H9 (cell line): Measurements from ENCODE around the gene CCM2L. TPM values are rescaled to one million over a fixed set of nuclear protein-coding genes. Genes with fewer than 3 reads are reported as not detected.
A peak's percentile ranks its signal among the peaks of the same experiment; 100 is the strongest.

Experiments
- DNase-seq: peaks from one replicate; pipeline ENCODE4 v3.0.0-alpha.2; 2017
- H2AFZ ChIP-seq: one replicate; pipeline ENCODE4 v1.6.1; 2013; ENCODE audit warnings: mild to moderate bottlenecking, low read length, control low read depth, moderate library complexity
- H2AK5ac ChIP-seq: 2 replicates; pipeline ENCODE4 v1.6.1; 2013; ENCODE audit warnings: low read length, control low read depth, mixed read lengths; ENCODE audit not compliant: insufficient read length
- H2BK120ac ChIP-seq: one replicate; pipeline ENCODE4 v1.6.1; 2013; ENCODE audit warnings: low read depth, mild to moderate bottlenecking, low read length, control low read depth, inconsistent platforms; ENCODE audit not compliant: poor library complexity, severe bottlenecking
- H2BK12ac ChIP-seq: 2 replicates; pipeline ENCODE4 v1.6.1; 2013; ENCODE audit warnings: low read length, control low read depth, mixed read lengths, low read depth; ENCODE audit not compliant: insufficient read length
- H2BK15ac ChIP-seq: 2 replicates; pipeline ENCODE4 v1.6.1; 2013; ENCODE audit warnings: low read depth, low read length, control low read depth
- H2BK20ac ChIP-seq: one replicate; pipeline ENCODE4 v1.6.1; 2013; ENCODE audit warnings: low read depth, mild to moderate bottlenecking, low read length, control low read depth, inconsistent platforms; ENCODE audit not compliant: poor library complexity, severe bottlenecking
- H2BK5ac ChIP-seq: 2 replicates; pipeline ENCODE4 v1.6.1; 2013; ENCODE audit warnings: low read length, control low read depth, mixed read lengths; ENCODE audit not compliant: insufficient read length
- H3K14ac ChIP-seq: 2 replicates; pipeline ENCODE4 v1.6.1; 2013; ENCODE audit warnings: low read length, control low read depth; ENCODE audit not compliant: insufficient read depth
- H3K18ac ChIP-seq: 2 replicates; pipeline ENCODE4 v1.6.1; 2013; ENCODE audit warnings: low read depth, mild to moderate bottlenecking, mixed read lengths, low read length, control low read depth; ENCODE audit not compliant: insufficient read length
- H3K23ac ChIP-seq: 2 replicates; pipeline ENCODE4 v1.6.1; 2013; ENCODE audit warnings: low read length, control low read depth, mixed read lengths, low read depth; ENCODE audit not compliant: insufficient read length
- H3K23me2 ChIP-seq: 2 replicates; pipeline ENCODE4 v1.6.1; 2013; ENCODE audit warnings: low read depth, mild to moderate bottlenecking, mixed read lengths, low read length, control low read depth; ENCODE audit not compliant: insufficient read length, poor library complexity, severe bottlenecking
- H3K27ac ChIP-seq: 2 replicates; pipeline ENCODE4 v1.5.1; 2013; ENCODE audit warnings: low read length, control low read depth, mixed read lengths, low read depth; ENCODE audit not compliant: insufficient read length
- H3K27me3 ChIP-seq: 2 replicates; pipeline ENCODE4 v1.6.1; 2013; ENCODE audit warnings: low read length, control low read depth, inconsistent platforms; ENCODE audit not compliant: insufficient read depth
- H3K4ac ChIP-seq: 2 replicates; pipeline ENCODE4 v1.6.1; 2013; ENCODE audit warnings: low read depth, mild to moderate bottlenecking, control low read depth, inconsistent platforms, low read length, moderate library complexity
- H3K4me1 ChIP-seq: 2 replicates; pipeline ENCODE4 v1.6.1; 2013; ENCODE audit warnings: low read length, control low read depth, inconsistent platforms; ENCODE audit not compliant: insufficient read depth
- H3K4me2 ChIP-seq: 2 replicates; pipeline ENCODE4 v1.6.1; 2013; ENCODE audit warnings: low read length, control low read depth, mixed read lengths; ENCODE audit not compliant: insufficient read length, insufficient read depth
- H3K56ac ChIP-seq: 2 replicates; pipeline ENCODE4 v1.6.1; 2013; ENCODE audit warnings: low read depth, mild to moderate bottlenecking, mixed read lengths, low read length, control low read depth; ENCODE audit not compliant: insufficient read length
- H3K79me1 ChIP-seq: 2 replicates; pipeline ENCODE4 v1.6.1; 2013; ENCODE audit warnings: low read depth, mild to moderate bottlenecking, moderate library complexity, low read length, control low read depth, inconsistent platforms; ENCODE audit not compliant: insufficient read depth, poor library complexity, severe bottlenecking
- H3K79me2 ChIP-seq: 2 replicates; pipeline ENCODE4 v1.6.1; 2013; ENCODE audit warnings: low read length, control low read depth, inconsistent platforms; ENCODE audit not compliant: insufficient read depth
- H3K9ac ChIP-seq: 2 replicates; pipeline ENCODE4 v1.6.1; 2013; ENCODE audit warnings: low read length, control low read depth, mixed read lengths; ENCODE audit not compliant: insufficient read length; ENCODE audit errors: extremely low read depth
- H3K9me3 ChIP-seq: one replicate; pipeline ENCODE4 v1.6.1; 2013; ENCODE audit warnings: low read depth, low read length, inconsistent platforms; ENCODE audit not compliant: control insufficient read depth
- H3T11ph ChIP-seq: one replicate; pipeline ENCODE4 v1.6.1; 2013; ENCODE audit warnings: mild to moderate bottlenecking, low read length, control low read depth, inconsistent platforms
- H4K20me1 ChIP-seq: one replicate; pipeline ENCODE4 v1.6.1; 2013; ENCODE audit not compliant: control insufficient read depth, insufficient read length, insufficient read depth
- H4K5ac ChIP-seq: 2 replicates; pipeline ENCODE4 v1.6.1; 2013; ENCODE audit warnings: low read depth, mild to moderate bottlenecking, mixed read lengths, low read length, control low read depth; ENCODE audit not compliant: insufficient read length
- H4K8ac ChIP-seq: replicated peaks from 2 replicates; pipeline ENCODE4 v1.6.1; 2013; ENCODE audit warnings: low read length, control low read depth, mixed read lengths, low read depth; ENCODE audit not compliant: insufficient read length
- H4K91ac ChIP-seq: 2 replicates; pipeline ENCODE4 v1.6.1; 2013; ENCODE audit warnings: low read depth, mild to moderate bottlenecking, moderate library complexity, mixed read lengths, low read length, control low read depth; ENCODE audit not compliant: insufficient read length
- H3K27ac Mint-ChIP-seq, 3 experiments: 2 replicates in 2 of 3; 3 replicates in 1 of 3; pipeline ENCODE4 v1.8.0; 2020 to 2021; ENCODE audit warnings: mixed read lengths in 3 of 3, mild to moderate bottlenecking in 1 of 3, moderate library complexity in 1 of 3
- H3K27me3 Mint-ChIP-seq: 2 replicates; pipeline ENCODE4 v1.8.0; 2021; ENCODE audit warnings: low read depth, mild to moderate bottlenecking, moderate library complexity, mixed read lengths
- H3K36me3 Mint-ChIP-seq, 3 experiments: 2 replicates in 2 of 3; 3 replicates in 1 of 3; pipeline ENCODE4 v1.8.0; 2020 to 2021; ENCODE audit warnings: low read depth in 3 of 3, mixed read lengths in 3 of 3; ENCODE audit not compliant: insufficient read depth in 1 of 3
- H3K4me1 Mint-ChIP-seq, 2 experiments: 2 replicates each; pipeline ENCODE4 v1.8.0; 2020; ENCODE audit warnings: mixed read lengths in 2 of 2
- H3K4me3 Mint-ChIP-seq, 2 experiments: 2 replicates in 1 of 2; 3 replicates in 1 of 2; pipeline ENCODE4 v1.8.0; 2020 to 2021; ENCODE audit warnings: mild to moderate bottlenecking in 2 of 2, mixed read lengths in 2 of 2, moderate library complexity in 1 of 2
- H3K9me3 Mint-ChIP-seq, 2 experiments: 2 replicates in 1 of 2; 3 replicates in 1 of 2; pipeline ENCODE4 v1.8.0; 2020; ENCODE audit warnings: mild to moderate bottlenecking in 2 of 2, mixed read lengths in 2 of 2, moderate library complexity in 1 of 2
- CTCF ChIP-seq: fragments of 200-600 bp; sonication (generic); conservative IDR thresholded peaks from 3 replicates; pipeline ENCODE4 v1.8.0; 2021; ENCODE audit warnings: antibody characterized with exemption, mild to moderate bottlenecking
- WGBS: extraction: QIAGEN DNeasy Blood & Tissue Kit; methylation state at CpG from one replicate; pipeline ENCODE4 v1.1.7; 2013; ENCODE audit warnings: missing lambda C conversion rate, low lambda C conversion rate, mixed read lengths; ENCODE audit not compliant: insufficient read length; ENCODE audit errors: extremely low coverage; 5-methylcytosine and 5-hydroxymethylcytosine counted together
- total RNA-seq: library from RNA; stranded (reverse); gene quantifications from 2 replicates; pipeline ENCODE4 v1.2.1, GENCODE V29; 2021

The CCM2L gene
- total RNA-seq, 1 experiment from 2014 or later = 4.6 TPM

GRCh38 chr20:32034581-32035425 is 24.6 kb downstream of the CCM2L start:
- Mint-ChIP-seq H3K27me3 (peaks cover 40% of the 10 kb centered on the region), H3K4me1 (peaks cover 15 to 24% of the 10 kb centered on the region in 2 experiments), H3K4me3 (no peak overlapping the region), H3K27ac (peak overlapping the region in 2 of 3 experiments; percentile 3 to 11; a peak in 1 of 7 replicates), H3K36me3 (peaks cover 0 to 5% (median 4%) of the 10 kb centered on the region in 3 experiments; a peak in 3 of 7 replicates), H3K9me3 (peaks cover 0 to 4% of the 10 kb centered on the region in 2 experiments; a peak in 1 of 5 replicates)
- Histone ChIP-seq H3K18ac (no peak overlapping the region), H2BK120ac (no peak overlapping the region), H2BK12ac (no peak overlapping the region), H2AFZ (no peak overlapping the region), H3K9ac (no peak overlapping the region), H3K56ac (no peak overlapping the region), H2BK15ac (no peak overlapping the region), H3K14ac (no peak overlapping the region), H3K4me2 (no peak overlapping the region), H3K4ac (no peak overlapping the region), H3K4me1 (no peaks in the 10 kb centered on the region), H4K91ac (no peak overlapping the region), H2BK20ac (no peak overlapping the region), H3K79me1 (no peaks in the 10 kb centered on the region), H4K20me1 (no peaks in the 10 kb centered on the region), H3K23me2 (peaks cover 3% of the 10 kb centered on the region), H2AK5ac (no peak overlapping the region), H3K27me3 (no peaks in the 10 kb centered on the region), H3T11ph (no peak overlapping the region), H3K27ac (no peak overlapping the region), H3K79me2 (no peaks in the 10 kb centered on the region), H4K8ac (no peak overlapping the region), H4K5ac (no peak overlapping the region), H3K9me3 (no peaks in the 10 kb centered on the region), H3K23ac (no peak overlapping the region), H2BK5ac (no peak overlapping the region)
- TF ChIP-seq CTCF = peak; percentile 48; the same call in 2 of the 3 replicates
- no peak for DNase-seq
- WGBS = no CpG with 5 or more reads among the region's 9 CpGs
